ENCODE data around the gene RASAL3. TPM values are rescaled to one million over a fixed set of nuclear protein-coding genes. Genes with fewer than 3 reads are reported as not detected.
"Not testable (repeated sequence)": the region's sequence is repeated elsewhere in the genome, so short reads cannot be mapped to it uniquely, and the experiment has no call there.

Gene RASAL3
- total and polyA plus RNA-seq, 12 donors, result 0.19 to 6.6 (median 0.85) TPM

DNA sequence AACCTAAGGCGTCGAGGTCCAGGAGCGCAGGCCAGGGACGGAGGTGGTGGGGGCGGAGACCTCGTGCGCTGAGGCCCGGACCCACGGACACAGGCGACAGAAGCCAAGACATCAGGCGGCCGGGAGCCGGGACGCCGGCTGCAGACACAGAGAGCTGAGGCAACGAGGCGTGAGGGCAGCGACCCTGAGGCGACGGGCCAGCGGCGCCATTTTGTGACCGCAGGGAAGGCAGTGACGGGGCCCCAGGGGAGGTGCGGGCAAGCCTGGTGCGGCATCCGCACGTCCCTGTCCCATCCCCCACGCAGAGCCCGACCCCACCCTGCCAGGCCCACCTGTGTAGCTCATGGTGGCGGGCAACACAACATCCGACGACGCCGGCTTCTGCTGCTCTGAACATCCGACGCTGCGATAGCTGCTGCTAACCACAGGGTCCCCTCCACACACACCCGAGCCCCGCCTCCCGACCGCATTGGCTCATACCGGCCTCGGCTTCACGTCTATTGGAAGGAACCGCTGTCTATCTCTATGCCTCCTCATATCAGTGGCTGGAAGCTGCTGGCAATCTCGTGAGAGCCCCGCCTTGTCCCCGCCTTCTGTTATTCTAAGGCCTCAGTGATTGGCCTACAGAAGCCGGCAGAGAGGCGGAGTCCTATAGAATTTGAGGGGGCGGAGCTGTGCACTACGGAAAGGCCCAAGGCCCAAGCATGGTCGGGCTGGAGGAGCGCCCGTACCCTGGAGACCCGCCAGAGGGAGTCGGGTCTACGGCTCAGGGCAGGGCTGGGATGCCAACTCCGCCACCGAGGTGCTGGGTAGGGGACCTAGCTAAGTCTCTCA is 45.5 kb downstream of the RASAL3 start, which contains the start of gene AKAP8L:
Gene AKAP8L (minus strand): TSS at position 410 of the 834 bp plus-strand sequence. CDS start 65 bp downstream, at position 345.
- intact Hi-C loops (cut with DNase I), result loop anchor here in 7 of 10 donors (1.0 to 10.0 kb wide), 9 partner anchors 31 to 166 kb away; partner anchors contain the start of genes AKAP8 (in 2 of the 7) and WIZ (in 1 of the 7)
- peak; percentile 97 to 100 for DNase-seq
- WGBS, 2 donors, result 0 to 1% methylated on average over 61 of the region's 61 CpGs
- H3K9me3 ChIP-seq, result peaks cover 0 to 7% (median 0%) of the 10 kb centered on the region in 11 donors
- peak within 1 kb of the TSS; percentile 69 to 99 (median 92) for H3K4me3 ChIP-seq
- H3K4me1 ChIP-seq, result peaks cover 4 to 70% (median 36%) of the 10 kb centered on the region in 9 donors
- peak; percentile 95 to 98 (median 97) for ATAC-seq
- TF ChIP-seq, protein P1, sequence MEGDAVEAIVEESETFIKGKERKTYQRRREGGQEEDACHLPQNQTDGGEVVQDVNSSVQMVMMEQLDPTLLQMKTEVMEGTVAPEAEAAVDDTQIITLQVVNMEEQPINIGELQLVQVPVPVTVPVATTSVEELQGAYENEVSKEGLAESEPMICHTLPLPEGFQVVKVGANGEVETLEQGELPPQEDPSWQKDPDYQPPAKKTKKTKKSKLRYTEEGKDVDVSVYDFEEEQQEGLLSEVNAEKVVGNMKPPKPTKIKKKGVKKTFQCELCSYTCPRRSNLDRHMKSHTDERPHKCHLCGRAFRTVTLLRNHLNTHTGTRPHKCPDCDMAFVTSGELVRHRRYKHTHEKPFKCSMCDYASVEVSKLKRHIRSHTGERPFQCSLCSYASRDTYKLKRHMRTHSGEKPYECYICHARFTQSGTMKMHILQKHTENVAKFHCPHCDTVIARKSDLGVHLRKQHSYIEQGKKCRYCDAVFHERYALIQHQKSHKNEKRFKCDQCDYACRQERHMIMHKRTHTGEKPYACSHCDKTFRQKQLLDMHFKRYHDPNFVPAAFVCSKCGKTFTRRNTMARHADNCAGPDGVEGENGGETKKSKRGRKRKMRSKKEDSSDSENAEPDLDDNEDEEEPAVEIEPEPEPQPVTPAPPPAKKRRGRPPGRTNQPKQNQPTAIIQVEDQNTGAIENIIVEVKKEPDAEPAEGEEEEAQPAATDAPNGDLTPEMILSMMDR (IDR thresholded peaks at IDR 0.05), result peak; percentile 35 to 84 (median 70)
- H3K36me3 ChIP-seq, result peaks cover 0 to 43% (median 16%) of the 10 kb centered on the region in 9 donors
- H3K27me3 ChIP-seq, result no peaks in the 10 kb centered on the region
- peak within 1 kb of the TSS; percentile 42 to 93 (median 90) for H3K27ac ChIP-seq

DNA sequence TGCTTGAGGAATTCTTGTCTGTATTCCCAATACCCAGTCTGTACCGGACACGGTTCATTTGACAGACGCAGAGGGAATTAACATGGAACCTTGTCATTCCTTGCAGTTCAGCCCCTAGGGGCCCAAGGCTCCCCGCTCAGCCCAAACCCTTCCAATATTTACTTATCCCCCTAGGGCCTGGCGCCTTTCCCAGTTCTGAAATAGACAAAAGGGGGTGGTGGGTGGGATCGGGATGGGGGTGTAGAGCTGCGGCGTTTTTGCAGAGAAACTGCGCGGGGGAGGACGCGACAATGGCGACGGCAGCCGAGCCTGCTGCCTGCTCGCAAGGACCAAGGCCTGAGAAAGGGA is 46.1 kb downstream of the RASAL3 start:
- DNase-seq, result peak in 1 of 2 donors; percentile 37
- ATAC-seq, result peak in 4 of 8 donors; percentile 0 to 6 (median 2)
- H3K27me3 ChIP-seq, result no peaks in the 10 kb centered on the region
- intact Hi-C loops (cut with DNase I), result loop anchor here in 7 of 10 donors (2.0 to 10.0 kb wide), 7 partner anchors 34 to 166 kb away; partner anchors contain the start of gene AKAP8 (in 2 of the 7)
- H3K36me3 ChIP-seq, result peaks cover 0 to 41% (median 10%) of the 10 kb centered on the region in 9 donors
- H3K4me1 ChIP-seq, result peaks cover 10 to 76% (median 42%) of the 10 kb centered on the region in 9 donors
- H3K4me3 ChIP-seq, result peak overlapping the region; percentile 69 to 99 (median 92)
- peaks cover 0 to 3% (median 0%) of the 10 kb centered on the region in 11 donors for H3K9me3 ChIP-seq
- H3K27ac ChIP-seq, result peak overlapping the region; percentile 42 to 93 (median 90)
- TF ChIP-seq, protein P1 (IDR thresholded peaks at IDR 0.05), result no peak
- WGBS, 2 donors, result 0% methylated on average over 16 of the region's 16 CpGs

DNA sequence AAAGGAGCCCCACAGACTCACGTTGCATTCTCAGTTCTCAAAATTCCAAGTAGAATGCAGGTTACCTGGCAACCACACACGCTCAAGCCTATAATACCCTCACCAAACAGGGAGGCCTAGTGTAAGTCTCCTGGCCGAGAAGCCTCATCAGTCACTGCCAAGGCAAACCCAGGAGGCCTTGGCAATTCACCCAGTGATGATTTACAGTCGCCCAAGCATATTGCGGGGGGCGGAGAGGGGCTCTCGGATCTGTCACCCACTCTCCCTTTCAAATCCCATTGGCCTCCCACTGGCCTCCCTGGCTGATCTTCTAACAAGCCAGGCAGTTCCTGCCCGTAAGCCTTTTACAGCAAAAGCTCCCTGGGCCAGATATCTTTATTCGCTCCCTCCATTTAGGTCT is 46.6 kb downstream of the RASAL3 start:
- intact Hi-C loops (cut with DNase I), result loop anchor here in 7 of 10 donors (2.0 to 10.0 kb wide), 7 partner anchors 35 to 165 kb away; partner anchors contain the start of gene AKAP8 (in 2 of the 7)
- TF ChIP-seq, protein P1 (IDR thresholded peaks at IDR 0.05), result no peak
- Histone ChIP-seq H3K9me3 (no peaks in the 10 kb centered on the region), H3K4me1 (peaks cover 15 to 76% (median 47%) of the 10 kb centered on the region in 9 donors), H3K27me3 (no peaks in the 10 kb centered on the region), H3K36me3 (peaks cover 0 to 37% (median 5%) of the 10 kb centered on the region in 9 donors), H3K27ac (peak overlapping the region in 9 of 10 donors; percentile 80 to 93 (median 91)), H3K4me3 (peak overlapping the region; percentile 69 to 99 (median 92))
- DNase-seq (no peak), ATAC-seq (no peak)
- 7 to 9% methylated on average over 9 of the region's 9 CpGs for WGBS, 2 donors

DNA sequence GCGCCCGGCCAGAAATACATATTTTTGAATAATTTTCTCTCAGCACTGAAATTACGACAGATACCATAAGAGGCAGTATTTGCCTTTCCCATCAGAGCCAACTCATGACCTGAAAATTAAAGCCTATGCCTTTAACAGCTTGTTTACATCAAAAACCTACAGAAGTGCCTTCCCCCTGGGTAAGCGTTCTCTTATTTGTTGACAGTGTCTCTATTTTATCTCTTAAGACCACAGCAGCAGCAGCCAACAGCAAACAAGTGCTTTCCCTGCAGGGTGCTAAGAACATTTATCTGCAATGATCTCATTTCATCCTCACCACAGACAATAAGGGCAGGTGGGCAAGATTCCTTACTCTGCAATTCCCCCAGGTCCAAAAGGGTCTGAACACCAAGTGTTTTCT is 51.5 kb downstream of the RASAL3 start:
- Histone ChIP-seq H3K27me3 (no peaks in the 10 kb centered on the region), H3K4me3 (no peak overlapping the region), H3K4me1 (peaks cover 17 to 95% (median 67%) of the 10 kb centered on the region in 9 donors), H3K9me3 (no peaks in the 10 kb centered on the region), H3K27ac (peak overlapping the region in 2 of 10 donors; percentile 19 to 33), H3K36me3 (peaks cover 0 to 63% (median 2%) of the 10 kb centered on the region in 9 donors)
- ATAC-seq (no peak), DNase-seq (no peak)
- TF ChIP-seq, protein P1 (IDR thresholded peaks at IDR 0.05), result no peak
- intact Hi-C loops (cut with DNase I), result loop anchor here in 1 of 10 donors (10.0 kb wide), 1 partner anchor 142 kb away; no protein-coding TSS in a partner anchor
- 67 to 71% methylated on average over 4 of the region's 4 CpGs for WGBS, 2 donors

DNA sequence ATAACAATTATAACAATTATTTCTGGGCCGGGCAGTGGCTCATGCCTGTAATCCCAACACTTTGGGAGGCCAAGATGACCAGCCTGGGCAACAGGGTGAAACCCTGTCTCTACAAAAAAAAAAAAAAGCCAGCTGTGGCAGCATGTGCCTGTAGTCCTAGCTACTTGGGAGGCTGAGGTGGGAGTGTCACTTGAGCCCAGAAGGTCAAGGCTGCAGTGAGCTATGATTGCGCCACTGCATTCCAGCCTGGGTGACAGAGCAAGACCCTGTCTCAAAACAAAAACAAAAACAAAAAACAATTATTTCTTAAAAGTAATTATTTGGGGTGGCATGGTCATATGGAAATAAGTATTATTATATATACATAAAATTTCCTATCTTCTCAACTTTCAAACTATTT is 53.0 kb downstream of the RASAL3 start:
- H3K36me3 ChIP-seq, result peaks cover 0 to 63% (median 2%) of the 10 kb centered on the region in 9 donors
- not testable (repeated sequence) for H3K27me3 ChIP-seq, H3K27ac ChIP-seq, H3K9me3 ChIP-seq, H3K4me3 ChIP-seq, DNase-seq, ATAC-seq
- peaks cover 17 to 95% (median 61%) of the 10 kb centered on the region in 9 donors for H3K4me1 ChIP-seq
- 78 to 94% methylated on average over 2 of the region's 2 CpGs for WGBS, 2 donors
- intact Hi-C loops (cut with DNase I), result loop anchor here in 1 of 10 donors (10.0 kb wide), 1 partner anchor 143 kb away; no protein-coding TSS in a partner anchor

Measured in heart right ventricle (tissue), 16 donors.